ENCODE results near the gene CREB5. TPM values are rescaled to one million over a fixed set of nuclear protein-coding genes. Genes with fewer than 3 reads are reported as not detected.
"Not testable (repeated sequence)": the region's sequence is repeated elsewhere in the genome, so short reads cannot be mapped to it uniquely, and the experiment has no call there.

CREB5 gene, protein sequence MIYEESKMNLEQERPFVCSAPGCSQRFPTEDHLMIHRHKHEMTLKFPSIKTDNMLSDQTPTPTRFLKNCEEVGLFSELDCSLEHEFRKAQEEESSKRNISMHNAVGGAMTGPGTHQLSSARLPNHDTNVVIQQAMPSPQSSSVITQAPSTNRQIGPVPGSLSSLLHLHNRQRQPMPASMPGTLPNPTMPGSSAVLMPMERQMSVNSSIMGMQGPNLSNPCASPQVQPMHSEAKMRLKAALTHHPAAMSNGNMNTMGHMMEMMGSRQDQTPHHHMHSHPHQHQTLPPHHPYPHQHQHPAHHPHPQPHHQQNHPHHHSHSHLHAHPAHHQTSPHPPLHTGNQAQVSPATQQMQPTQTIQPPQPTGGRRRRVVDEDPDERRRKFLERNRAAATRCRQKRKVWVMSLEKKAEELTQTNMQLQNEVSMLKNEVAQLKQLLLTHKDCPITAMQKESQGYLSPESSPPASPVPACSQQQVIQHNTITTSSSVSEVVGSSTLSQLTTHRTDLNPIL
- 8.0 and 13.7 TPM in 2 replicates for total RNA-seq (2014; rRNA removed; shearing (Covaris generic))

GRCh38 chr7:28411876-28412662, at the start of gene CREB5:
Gene CREB5 (plus strand): TSS chr7:28412518. CDS start chr7:28412915, 397 bp downstream.
- DNase-seq (ENCODE audit: low spot score): no peak

- no peak for DNase-seq (ENCODE audit: low spot score)
Observed at GRCh38 chr7:28362812-28363211, 49.5 kb upstream of the CREB5 start.

DNA sequence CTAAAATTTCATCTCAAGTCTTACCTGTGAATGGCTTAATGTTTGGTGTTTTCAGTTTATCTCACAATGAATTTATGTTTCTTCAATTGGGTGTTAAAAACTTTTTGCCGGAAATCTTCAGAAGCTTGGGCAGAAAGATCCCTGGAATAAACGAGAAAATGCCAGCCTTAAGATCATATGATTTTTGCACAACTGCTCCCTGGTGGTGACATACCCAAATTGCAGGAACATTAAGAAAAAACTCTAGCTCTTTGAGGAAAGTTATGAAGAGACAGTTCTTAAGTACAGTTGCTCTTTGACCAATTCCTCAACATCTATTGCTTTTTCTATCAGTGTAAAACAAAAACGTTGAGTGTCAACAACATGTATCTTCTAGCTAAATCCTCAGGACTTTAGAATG, 48.2 kb upstream of the CREB5 start:
- no peak for DNase-seq (ENCODE audit: low spot score)

DNA sequence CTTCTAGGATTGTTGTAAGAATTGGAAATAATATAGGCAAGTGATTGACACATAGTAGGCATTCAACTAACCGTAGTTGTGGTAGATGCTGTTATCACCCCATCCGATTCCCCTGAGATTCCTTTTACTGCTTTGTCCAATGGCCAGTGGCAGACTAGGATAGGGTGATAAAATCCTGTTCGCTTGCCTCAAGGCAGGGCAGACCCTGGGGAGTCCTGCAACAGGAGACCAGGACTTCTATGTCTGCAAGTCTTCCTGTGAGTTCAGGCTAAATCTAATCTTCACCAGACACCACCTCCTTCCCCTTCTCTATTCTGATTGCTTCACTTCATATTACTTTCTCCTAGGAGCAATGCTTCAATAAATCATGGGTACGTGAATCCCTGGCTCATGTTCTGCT, 42.8 kb upstream of the CREB5 start:
- DNase-seq (ENCODE audit: low spot score): no peak

DNA sequence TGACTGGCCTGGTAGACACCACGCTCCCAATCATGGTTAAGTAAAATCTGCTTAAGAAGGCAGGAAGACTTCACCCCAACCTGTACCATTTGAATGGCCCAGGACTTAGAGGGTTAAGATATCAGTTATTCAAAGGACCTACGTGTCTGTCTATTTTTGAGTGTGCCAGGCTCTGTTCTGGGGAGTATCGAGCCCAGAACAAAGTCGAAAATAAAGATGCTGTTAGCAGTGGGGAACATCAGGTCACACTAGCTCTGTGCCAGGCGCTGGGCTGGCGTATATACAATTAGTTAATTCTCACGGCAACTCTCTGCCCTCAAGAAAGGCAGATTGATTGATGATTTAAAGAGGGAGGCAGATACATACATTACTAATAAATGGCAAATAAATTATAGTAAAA, 40.5 kb upstream of the CREB5 start:
- DNase-seq (ENCODE audit: low spot score): no peak

- DNase-seq (ENCODE audit: low spot score): no peak
Observed at GRCh38 chr7:28373990-28374389, 38.3 kb upstream of the CREB5 start.

GRCh38 chr7:28375729-28376128, 36.6 kb upstream of the CREB5 start:
- no peak for DNase-seq (ENCODE audit: low spot score)

DNA sequence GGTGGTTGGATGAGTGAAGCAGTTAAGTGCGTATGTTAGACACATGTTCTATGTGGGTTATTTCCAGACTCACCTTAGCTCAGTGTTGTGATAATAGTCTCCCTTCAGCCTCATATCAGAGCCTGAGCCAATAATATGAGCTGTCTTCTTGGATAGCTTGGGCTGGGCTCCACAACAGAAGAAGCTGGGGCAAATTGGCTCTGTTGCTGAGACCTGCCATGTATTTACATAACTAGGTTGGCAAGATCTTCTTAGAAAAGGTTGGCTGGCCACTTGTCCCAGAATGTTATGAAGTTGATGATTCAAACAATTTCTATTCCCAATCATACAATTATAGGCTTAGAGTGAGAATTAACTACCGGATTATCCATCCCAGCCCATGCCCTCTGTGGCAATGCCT, 35.7 kb upstream of the CREB5 start:
- DNase-seq (ENCODE audit: low spot score): no peak

DNA sequence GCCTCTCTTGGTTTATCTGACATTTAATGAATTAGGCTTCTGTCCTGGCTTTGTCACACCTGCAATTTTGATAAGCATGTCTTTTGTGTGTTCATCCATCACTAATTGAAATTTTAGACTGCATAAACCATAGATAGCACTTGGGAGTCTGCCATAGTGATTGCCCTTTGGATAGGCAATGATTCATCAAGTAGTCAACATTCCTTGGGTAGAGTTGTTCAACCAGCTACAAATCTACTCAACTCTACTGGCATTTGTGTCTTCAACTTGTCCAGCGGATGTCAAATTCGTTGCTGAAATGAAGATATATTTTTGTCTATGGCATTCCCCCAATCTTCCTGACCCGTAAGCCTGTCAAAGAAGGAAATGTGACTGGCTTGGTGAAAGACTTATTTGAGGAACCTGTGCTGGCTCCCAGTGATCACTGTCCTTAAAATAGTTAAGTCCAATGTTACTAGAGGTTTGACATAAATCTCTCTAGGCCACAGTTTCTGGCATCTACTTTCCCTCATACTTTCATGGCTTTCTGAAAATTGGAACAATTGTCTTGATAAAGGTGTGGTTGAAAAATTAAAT, 33.7 kb upstream of the CREB5 start:
- DNase-seq (ENCODE audit: low spot score): no peak

GRCh38 chr7:28381466-28381865, 30.9 kb upstream of the CREB5 start:
- peak; percentile 40 for DNase-seq (ENCODE audit: low spot score)

GRCh38 chr7:28382144-28382543, 30.2 kb upstream of the CREB5 start:
- DNase-seq (ENCODE audit: low spot score): no peak

DNA sequence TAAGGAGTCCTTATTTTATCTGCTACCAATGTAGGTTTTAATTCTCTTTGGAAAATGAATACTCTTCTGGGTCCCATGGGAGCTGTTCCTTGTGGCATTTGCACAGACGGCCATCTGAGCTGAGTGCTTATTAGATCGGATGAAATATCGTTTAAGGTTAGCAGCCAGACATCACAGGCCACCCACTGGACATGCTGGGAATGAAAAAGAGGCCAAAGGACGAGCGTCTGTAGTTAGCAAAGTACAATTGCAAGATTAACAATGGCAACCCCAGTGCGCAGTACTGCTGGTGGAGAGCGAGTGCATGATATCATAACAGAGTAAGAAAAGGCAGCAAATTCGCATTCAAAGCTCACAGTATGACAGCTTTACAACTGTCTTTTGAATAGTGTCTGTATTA, 28.3 kb upstream of the CREB5 start:
- no peak for DNase-seq (ENCODE audit: low spot score)

- DNase-seq (ENCODE audit: low spot score): peak; percentile 73
Observed at GRCh38 chr7:28389504-28390395, 22.6 kb upstream of the CREB5 start.

GRCh38 chr7:28390426-28390825, 21.9 kb upstream of the CREB5 start:
- no peak for DNase-seq (ENCODE audit: low spot score)

DNA sequence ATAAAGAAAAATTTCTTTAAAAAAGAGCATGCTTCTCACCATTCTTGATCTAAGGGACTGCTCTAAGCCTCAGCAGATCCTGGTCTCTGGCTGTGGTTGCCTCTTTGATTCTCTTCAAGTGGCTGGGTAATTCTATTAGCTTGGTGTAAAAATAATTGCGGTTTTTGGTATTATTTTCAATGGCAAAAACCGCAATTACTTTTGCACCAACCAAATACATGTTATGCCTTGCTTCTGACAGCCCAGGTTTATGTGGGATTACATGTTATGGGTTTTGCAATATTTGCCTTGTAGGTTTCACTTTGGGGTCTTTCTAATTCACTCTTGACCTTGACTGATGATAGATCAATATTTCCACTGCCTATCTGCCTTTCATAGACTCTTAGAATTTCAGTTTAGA, 20.0 kb upstream of the CREB5 start:
- no peak for DNase-seq (ENCODE audit: low spot score)

DNA sequence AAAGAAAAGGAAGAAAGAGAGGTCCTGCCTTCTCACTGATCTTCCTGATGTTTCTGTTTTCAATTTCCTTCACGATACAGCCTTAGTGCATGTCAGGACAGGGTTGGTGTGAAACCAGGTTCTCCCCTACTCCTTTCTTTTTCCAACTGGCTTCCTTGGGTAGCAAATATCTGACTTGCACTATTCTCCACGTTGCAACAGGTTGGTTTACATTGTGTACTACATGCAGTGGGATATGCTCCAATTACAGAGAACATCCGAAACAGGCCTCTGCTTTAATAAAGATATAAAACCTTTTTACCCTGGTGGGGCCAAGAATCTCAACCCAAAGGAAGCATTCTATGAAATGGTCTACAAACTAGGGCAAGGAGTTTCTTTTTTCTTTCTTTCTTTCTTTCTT, 16.9 kb upstream of the CREB5 start:
- no peak for DNase-seq (ENCODE audit: low spot score)

- no peak for DNase-seq (ENCODE audit: low spot score)
Observed at GRCh38 chr7:28395831-28396230, 16.5 kb upstream of the CREB5 start.

GRCh38 chr7:28397141-28397540, 15.2 kb upstream of the CREB5 start:
- no peak for DNase-seq (ENCODE audit: low spot score)

DNA sequence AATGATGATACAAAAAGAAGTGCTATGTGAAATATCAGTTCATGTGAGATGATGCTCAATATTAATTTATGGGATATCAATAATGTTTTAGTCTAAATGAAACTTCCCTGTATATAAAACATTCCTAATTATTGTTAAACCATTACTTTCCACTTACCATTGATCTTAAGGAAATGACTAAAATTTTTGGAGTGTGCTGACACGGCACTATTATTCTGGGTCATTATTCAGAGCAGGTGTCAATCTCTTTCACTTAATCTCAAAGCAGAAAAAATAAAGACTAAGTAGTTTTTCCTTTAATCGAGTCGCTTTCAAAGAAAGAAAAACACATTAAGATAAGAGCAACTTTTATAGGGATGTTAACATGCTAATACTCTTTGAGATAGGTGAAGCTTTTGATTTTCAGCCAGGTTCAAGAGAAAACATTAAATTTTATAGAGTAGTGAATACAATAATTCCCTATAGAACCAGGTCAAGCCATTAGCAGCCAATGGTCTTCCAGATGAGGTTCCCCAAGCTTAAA, 11.4 kb upstream of the CREB5 start:
- DNase-seq (ENCODE audit: low spot score): no peak

DNA sequence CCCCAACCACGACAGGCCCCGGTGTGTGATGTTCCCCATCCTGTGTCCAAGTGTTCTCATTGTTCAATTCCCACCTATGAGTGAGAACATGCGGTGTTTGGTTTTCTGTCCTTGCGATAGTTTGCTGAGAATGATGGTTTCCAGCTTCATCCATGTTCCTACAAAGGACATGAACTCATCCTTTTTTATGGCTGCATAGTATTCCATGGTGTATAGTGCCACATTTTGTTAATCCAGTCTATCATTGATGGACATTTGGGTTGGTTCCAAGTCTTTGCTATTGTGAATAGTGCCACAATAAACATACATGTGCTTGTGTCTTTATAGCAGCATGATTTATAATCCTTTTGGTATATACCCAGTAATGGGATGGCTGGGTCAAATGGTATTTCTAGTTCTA, 10.8 kb upstream of the CREB5 start:
- not testable (repeated sequence) for DNase-seq (ENCODE audit: low spot score)

GRCh38 chr7:28405662-28406061, 6.7 kb upstream of the CREB5 start:
- DNase-seq (ENCODE audit: low spot score): peak; percentile 91
